Endothelial cell of umbilical vein (primary cell): ENCODE data around the gene HMG20A. TPM values are rescaled to one million over a fixed set of nuclear protein-coding genes. Genes with fewer than 3 reads are reported as not detected.

Source experiments
- BruUV-seq: library from RNA; stranded (reverse); fragments of 400-500 nt; replicated peaks from 2 replicates; lab custom pipeline; 2021; lab: Mats Ljungman, UMichigan
- CTCF ChIA-PET: fragments of 300-600, 350-600 bp; sonication (Branson Sonifier 250); formaldehyde crosslinking; loops from one replicate; lab custom pipeline; 2021; ENCODE audit warnings: antibody characterized with exemption, inconsistent platforms; lab: Charles Lee
- POLR2A ChIA-PET: fragments of 300-600, 350-600 bp; sonication (Branson Sonifier 250); formaldehyde crosslinking; loops from one replicate; lab custom pipeline; 2021; ENCODE audit warnings: antibody characterized with exemption, inconsistent platforms; lab: Charles Lee
- DNase-seq: peaks from one replicate; pipeline ENCODE4 v3.0.0-alpha.2; 2011; ENCODE audit warnings: low read depth, low spot score
- FAIRE-seq: peaks from 2 replicates; lab custom pipeline; 2011; peaks lifted over from hg19 to GRCh38; lab: Jason Lieb, UNC
- H2AFZ ChIP-seq: 2 replicates; pipeline ENCODE4 v1.6.0; 2012; ENCODE audit warnings: low read depth, low read length, control low read depth, inconsistent platforms
- H3K27ac ChIP-seq: 2 replicates; pipeline ENCODE4 v1.5.1; 2011; ENCODE audit warnings: low read depth, mild to moderate bottlenecking, control low read depth, low read length, moderate library complexity; ENCODE audit not compliant: insufficient read depth
- H3K27me3 ChIP-seq, 2 experiments: 2 replicates each; pipeline versions ENCODE4 v1.6.0 to v1.6.1; 2011; ENCODE audit warnings: low read length in 2 of 2, mixed read lengths in 1 of 2; ENCODE audit not compliant: control insufficient read depth in 2 of 2, insufficient read depth in 2 of 2
- H3K36me3 ChIP-seq, 2 experiments: 2 replicates in 1 of 2; 3 replicates in 1 of 2; pipeline ENCODE4 v1.5.1; 2011; ENCODE audit warnings: low read length in 2 of 2, mild to moderate bottlenecking in 1 of 2, moderate library complexity in 1 of 2; ENCODE audit not compliant: control insufficient read depth in 2 of 2, insufficient read depth in 2 of 2; ENCODE audit errors: extremely low read depth in 1 of 2
- H3K4me1 ChIP-seq: 3 replicates; pipeline ENCODE4 v1.5.1; 2011; ENCODE audit warnings: mild to moderate bottlenecking, low read length; ENCODE audit not compliant: control insufficient read depth, insufficient read depth; ENCODE audit errors: extremely low read depth
- H3K4me2 ChIP-seq: 2 replicates; pipeline ENCODE4 v1.6.1; 2011; ENCODE audit warnings: low read length, control low read depth, mixed read lengths; ENCODE audit not compliant: insufficient read depth
- H3K4me3 ChIP-seq, 3 experiments: fragments of 200-600 bp in 1 of 3; sonication (generic), shearing (Covaris generic) in 1 of 3; replicated peaks in 1 of 3; 2 replicates each; pipeline ENCODE4 v1.5.1; 2011 to 2016; ENCODE audit warnings: control low read depth in 3 of 3, low read length in 3 of 3, mild to moderate bottlenecking in 2 of 3, inconsistent platforms in 1 of 3, low read depth in 1 of 3, moderate library complexity in 1 of 3; ENCODE audit not compliant: insufficient read depth in 1 of 3
- H3K79me2 ChIP-seq: 2 replicates; pipeline ENCODE4 v1.6.0; 2012; ENCODE audit warnings: low read length, inconsistent platforms; ENCODE audit not compliant: control insufficient read depth, insufficient read depth
- H3K9ac ChIP-seq: replicated peaks from 2 replicates; pipeline ENCODE3; 2011; ENCODE audit warnings: low read length, control low read depth; ENCODE audit not compliant: insufficient read depth; ENCODE audit errors: extremely low read depth
- H3K9me1 ChIP-seq: replicated peaks from 3 replicates; pipeline ENCODE4 v1.6.0; 2011; ENCODE audit warnings: mild to moderate bottlenecking, low read length; ENCODE audit not compliant: control insufficient read depth, insufficient read depth; ENCODE audit errors: extremely low read depth
- H3K9me3 ChIP-seq: replicated peaks from 2 replicates; pipeline ENCODE4 v1.5.1; 2012; ENCODE audit warnings: low read length, inconsistent platforms; ENCODE audit not compliant: control insufficient read depth, insufficient read depth
- H4K20me1 ChIP-seq: replicated peaks from 2 replicates; pipeline ENCODE3; 2011; ENCODE audit warnings: mild to moderate bottlenecking, low read length; ENCODE audit not compliant: control insufficient read depth, insufficient read depth; ENCODE audit errors: extremely low read depth
- CTCF ChIP-seq, 2 donors: IDR thresholded peaks; 1 replicate in 1 of 2; 2 replicates in 1 of 2; pipeline ENCODE4 v1.5.1; 2011; ENCODE audit warnings: low read length in 2 of 2, mild to moderate bottlenecking in 2 of 2, moderate library complexity in 2 of 2, control low read depth in 1 of 2, inconsistent platforms in 1 of 2, low read depth in 1 of 2; ENCODE audit not compliant: insufficient read depth in 1 of 2; ENCODE audit errors: extremely low read depth in 1 of 2
- EZH2 ChIP-seq: IDR thresholded peaks from 2 replicates; pipeline ENCODE4 v1.6.1; 2012; ENCODE audit warnings: borderline replicate concordance, low read depth, mild to moderate bottlenecking, moderate library complexity, low read length, inconsistent platforms; ENCODE audit not compliant: severe bottlenecking
- FOS ChIP-seq: IDR thresholded peaks from 2 replicates; pipeline ENCODE4 v1.6.1; 2011; ENCODE audit warnings: mild to moderate bottlenecking, low read length, moderate library complexity, borderline replicate concordance; ENCODE audit not compliant: insufficient read depth
- GATA2 ChIP-seq: IDR thresholded peaks from 2 replicates; pipeline ENCODE4 v1.7.0; 2011; ENCODE audit warnings: low read depth, mild to moderate bottlenecking, moderate library complexity, mixed read lengths, low read length; ENCODE audit not compliant: insufficient read length, insufficient read depth
- JUN ChIP-seq: IDR thresholded peaks from 2 replicates; pipeline ENCODE4 v1.6.1; 2011; ENCODE audit warnings: borderline replicate concordance, low read depth; ENCODE audit not compliant: insufficient read length, insufficient read depth
- MAX ChIP-seq: IDR thresholded peaks from 2 replicates; pipeline ENCODE4 v1.6.1; 2011; ENCODE audit not compliant: insufficient read depth, insufficient read length
- MYC ChIP-seq: IDR thresholded peaks from one replicate; pipeline ENCODE4 v1.6.1; 2011; ENCODE audit warnings: mild to moderate bottlenecking, low read depth, low read length
- POLR2A ChIP-seq: IDR thresholded peaks from 2 replicates; pipeline ENCODE4 v1.6.1; 2012; ENCODE audit warnings: low read depth, mild to moderate bottlenecking, control low read depth, low read length
- POLR2AphosphoS5 ChIP-seq: IDR thresholded peaks from 2 replicates; pipeline ENCODE4 v1.6.1; 2012; ENCODE audit warnings: low read depth, mild to moderate bottlenecking, control low read depth, low read length, moderate library complexity; ENCODE audit not compliant: insufficient read depth
- dilution Hi-C: fragments of 300-500 bp; cut with MboI; formaldehyde crosslinking; loops from one replicate; pipeline ENCODE4 v1.15.0; 2019; ENCODE audit warnings: low sequenced_read_pairs; ENCODE audit not compliant: extremely low pct_ligation_motif_present
- intact Hi-C: fragments of 100-400 bp; cut with micrococcal nuclease; formaldehyde crosslinking; loops from one replicate; pipeline ENCODE4 v1.10.0; 2022
- polyA plus RNA-seq, 4 experiments: library from polyadenylated mRNA; depleted of rRNA in 3 of 4; stranded (reverse) in 3 of 4; unstranded in 1 of 4; fragments of >200 nt; gene quantifications; 2 replicates each; pipeline versions ENCODE4 v1.2.1 to v1.2.3, GENCODE V29; 2011 to 2012; ENCODE audit warnings: missing spikeins in 1 of 4
- total RNA-seq: library from RNA; stranded (reverse); gene quantifications from 2 replicates; pipeline ENCODE4 v1.2.3, GENCODE V29; 2021

HMG20A gene
- total and polyA plus RNA-seq, 2 donors (not counting 3 experiments of a cell fraction or from before 2014, with no cell fraction given): 35.8 to 44.0 TPM

GRCh38 chr15:77487888-77488287 is 67.2 kb downstream of the HMG20A start:
- intact Hi-C loops (loop anchor here (1.0 kb wide), 1 partner anchor 7 kb away; no protein-coding TSS in a partner anchor), dilution Hi-C loops (no loop called here)
- ChIA-PET POLR2A (interaction anchor here (0.7 kb wide), 1 partner anchor 30 kb away, joined by 3 read pairs; no protein-coding TSS in a partner anchor), CTCF (interaction anchor here (1.0 to 1.4 kb wide), 6 partner anchors 9 to 300 kb away, joined by 3 to 6 read pairs (median 4); no protein-coding TSS in a partner anchor)
- TF ChIP-seq CTCF (IDR thresholded peaks at IDR 0.05; ENCODE audit: extremely low read depth in 1 of 2, insufficient read depth in 1 of 2, low read depth in 1 of 2, low read length in 2 of 2) (no peak), POLR2A (no peak), EZH2 (no peak), JUN (no peak), POLR2AphosphoS5 (no peak), GATA2 (no peak), FOS (no peak), MAX (no peak), MYC (no peak)
- no peak for FAIRE-seq
- H2AFZ ChIP-seq: no peak overlapping the region
- no peak overlapping the region for H3K4me3 ChIP-seq
- no peak for DNase-seq
- no peaks in the 10 kb centered on the region for H3K79me2 ChIP-seq
- H3K4me1 ChIP-seq: peaks cover 38% of the 10 kb centered on the region
- H3K9ac ChIP-seq: no peak overlapping the region
- peak overlapping the region; percentile 9 for H3K27ac ChIP-seq
- BruUV-seq: no TSS peak
- no peaks in the 10 kb centered on the region for H3K27me3 ChIP-seq
- H4K20me1 ChIP-seq: no peaks in the 10 kb centered on the region
- H3K4me2 ChIP-seq: peak overlapping the region; percentile 29
- H3K9me1 ChIP-seq: no peaks in the 10 kb centered on the region
- H3K9me3 ChIP-seq: no peaks in the 10 kb centered on the region
- peaks cover 2 to 6% of the 10 kb centered on the region in 2 experiments for H3K36me3 ChIP-seq
